ENCODE results near the gene GPRC5B. TPM values are rescaled to one million over a fixed set of nuclear protein-coding genes. Genes with fewer than 3 reads are reported as not detected.

The GPRC5B gene
- polyA plus RNA-seq, 2 of the 4 experiments (the other 2 are of a cell fraction), result 12.8 to 19.1 TPM

- Histone ChIP-seq H3K27ac (no peak overlapping the region), H3K9me3 (no peaks in the 10 kb centered on the region), H3K4me2 (no peak overlapping the region; the same call in 2 of the 3 replicates), H3K4me1 (peaks cover 11% of the 10 kb centered on the region; the same call in 2 of the 3 replicates), H3K4me3 (no peak overlapping the region)
- DNase-seq (ENCODE audit: low read depth in 1 of 2, low spot score in 1 of 2) (no peak), FAIRE-seq (no peak), ATAC-seq (no peak)
- WGBS (ENCODE audit: missing lambda C conversion rate), result 92% methylated on average over 3 of the region's 3 CpGs
- POLR2A ChIA-PET, result no interaction called here
- TF ChIP-seq ZSCAN20 (CRISPR knock-in tag; IDR thresholded peaks at IDR 0.05), result no peak
- no peak for TF ChIP-seq KDM1A (IDR thresholded peaks at IDR 0.05; ENCODE audit: low read depth)
- no peak for TF ChIP-seq NPAS2 (CRISPR knock-in tag; IDR thresholded peaks at IDR 0.05; ENCODE audit: borderline replicate concordance)
- no peak for TF ChIP-seq RNF2 (IDR thresholded peaks at IDR 0.05; ENCODE audit: borderline replicate concordance, low read depth)
- TF ChIP-seq FOSL2 (IDR thresholded peaks at IDR 0.05), result no peak
- no peak for TF ChIP-seq FOSL2 (CRISPR knock-in tag; IDR thresholded peaks at IDR 0.05)
- no peak for TF ChIP-seq ZFP36 (IDR thresholded peaks at IDR 0.05; ENCODE audit: borderline replicate concordance, partially characterized antibody)
- TF ChIP-seq REST (IDR thresholded peaks at IDR 0.05), result no peak
- TF ChIP-seq KDM5A (IDR thresholded peaks at IDR 0.05), result no peak
- no peak for TF ChIP-seq CHD4 (IDR thresholded peaks at IDR 0.05; ENCODE audit: borderline replicate concordance)
- TF ChIP-seq RAD21 (conservative IDR thresholded peaks at IDR 0.05 in 1 of 2, IDR thresholded peaks at IDR 0.05 in 1 of 2), result no peak
- TF ChIP-seq HES2 (IDR thresholded peaks at IDR 0.05), result no peak
- TF ChIP-seq FOXS1 (CRISPR knock-in tag; IDR thresholded peaks at IDR 0.05), result no peak
- TF ChIP-seq PHF8 (IDR thresholded peaks at IDR 0.05; ENCODE audit: borderline replicate concordance, low read depth), result no peak
- TF ChIP-seq MAX (IDR thresholded peaks at IDR 0.05), result no peak
- TF ChIP-seq ELK1 (IDR thresholded peaks at IDR 0.05; ENCODE audit: low read depth, low read length), result no peak
- no peak for TF ChIP-seq MYC (IDR thresholded peaks at IDR 0.05; ENCODE audit: borderline replicate concordance, low read length)
- CTCF ChIA-PET, result interaction anchor here (0.6 to 15.4 kb wide), 6 partner anchors 23 to 299 kb away, joined by 3 to 328 read pairs (median 3); no protein-coding TSS in a partner anchor
These were observed 2.0 kb downstream of the GPRC5B start for GRCh38 chr16:19882646-19883045.

GRCh38 chr16:19882186-19882585 is 2.5 kb downstream of the GPRC5B start:
- CTCF ChIA-PET, result interaction anchor here (0.6 to 15.4 kb wide), 6 partner anchors 24 to 298 kb away, joined by 3 to 328 read pairs (median 4); no protein-coding TSS in a partner anchor
- POLR2A ChIA-PET, result no interaction called here
- Histone ChIP-seq H3K9me3 (no peaks in the 10 kb centered on the region), H3K4me3 (no peak overlapping the region), H3K27ac (no peak overlapping the region), H3K4me1 (peaks cover 11% of the 10 kb centered on the region; the same call in 2 of the 3 replicates), H3K4me2 (no peak overlapping the region)
- WGBS (ENCODE audit: missing lambda C conversion rate), result 95% methylated on average over 9 of the region's 9 CpGs
- DNase-seq (ENCODE audit: low read depth in 1 of 2, low spot score in 1 of 2) (no peak), ATAC-seq (no peak), FAIRE-seq (no peak)
- TF ChIP-seq TP53 (CRISPR knock-in tag; IDR thresholded peaks at IDR 0.05) (no peak), ELK1 (IDR thresholded peaks at IDR 0.05; ENCODE audit: low read depth, low read length) (no peak), HES2 (IDR thresholded peaks at IDR 0.05) (no peak), USF2 (IDR thresholded peaks at IDR 0.05) (no peak), HOXB13 (CRISPR knock-in tag; IDR thresholded peaks at IDR 0.05; ENCODE audit: low read depth) (no peak), EP300 (IDR thresholded peaks at IDR 0.05) (no peak), FOSB (CRISPR knock-in tag; IDR thresholded peaks at IDR 0.05) (no peak), CHD2 (IDR thresholded peaks at IDR 0.05; ENCODE audit: low read length, partially characterized antibody) (no peak), MYC (IDR thresholded peaks at IDR 0.05; ENCODE audit: borderline replicate concordance, low read length) (no peak), ZFP36 (IDR thresholded peaks at IDR 0.05; ENCODE audit: borderline replicate concordance, partially characterized antibody) (no peak), HEYL (CRISPR knock-in tag; IDR thresholded peaks at IDR 0.05) (no peak), TFCP2L1 (CRISPR knock-in tag; IDR thresholded peaks at IDR 0.05) (no peak), JUNB (IDR thresholded peaks at IDR 0.05) (no peak), RARB (CRISPR knock-in tag; IDR thresholded peaks at IDR 0.05) (no peak), PBX3 (IDR thresholded peaks at IDR 0.05) (no peak)
